OCI-LY3 (cell line): ENCODE measurements around the gene RAPGEF2.

Experiments
- H2AFZ ChIP-seq: fragments of 200-600, 300-600 bp; shearing (Covaris generic); 2 replicates; pipeline ENCODE4 v1.6.0; 2014; ENCODE audit warnings: antibody characterized with exemption, low read depth, low read length
- H3K27ac ChIP-seq: fragments of 200-600, 300-600 bp; sonication (generic); 2 replicates; pipeline ENCODE4 v1.5.1; 2014; ENCODE audit warnings: mild to moderate bottlenecking, low read length, moderate library complexity, mixed read lengths
- H3K27me3 ChIP-seq: fragments of 200-600, 300-600 bp; sonication (generic); 2 replicates; pipeline ENCODE4 v1.6.1; 2014; ENCODE audit warnings: low read depth, low read length, mixed read lengths
- H3K36me3 ChIP-seq: fragments of 200-600, 300-600 bp; sonication (generic); replicated peaks from 2 replicates; pipeline ENCODE3; 2014; ENCODE audit warnings: low read depth, low read length, mixed read lengths
- H3K4me1 ChIP-seq: fragments of 300-600, 200-600 bp; sonication (generic); 2 replicates; pipeline ENCODE4 v1.6.1; 2014; ENCODE audit warnings: low read length, mixed read lengths
- H3K4me2 ChIP-seq: fragments of 200-600, 300-600 bp; sonication (generic); 2 replicates; pipeline ENCODE4 v1.6.1; 2014; ENCODE audit warnings: low read length, mixed read lengths
- H3K4me3 ChIP-seq: fragments of 300-600, 200-600 bp; sonication (generic); 2 replicates; pipeline ENCODE4 v1.5.1; 2014; ENCODE audit warnings: antibody characterized with exemption, mild to moderate bottlenecking, low read length, moderate library complexity
- H3K79me2 ChIP-seq: fragments of 300-600, 200-600 bp; shearing (Covaris generic); 2 replicates; pipeline ENCODE4 v1.6.1; 2014; ENCODE audit warnings: mild to moderate bottlenecking, low read length, mixed read lengths
- H3K9ac ChIP-seq: fragments of 300-600, 200-600 bp; shearing (Covaris generic); 2 replicates; pipeline ENCODE4 v1.6.0; 2014; ENCODE audit warnings: mild to moderate bottlenecking, low read length, moderate library complexity
- H3K9me3 ChIP-seq: fragments of 200-600, 300-600 bp; shearing (Covaris generic); 2 replicates; pipeline ENCODE4 v1.6.1; 2014; ENCODE audit warnings: low read length, mixed read lengths; ENCODE audit not compliant: insufficient read depth
- H4K20me1 ChIP-seq: fragments of 200-600, 300-600 bp; sonication (generic); 2 replicates; pipeline ENCODE4 v1.6.1; 2016; ENCODE audit warnings: low read length, mixed read lengths; ENCODE audit not compliant: insufficient read depth
- CTCF ChIP-seq: fragments of 200-600, 300-600 bp; sonication (generic); IDR thresholded peaks from 2 replicates; pipeline ENCODE4 v1.5.1; 2014; ENCODE audit warnings: antibody characterized with exemption, low read length, low read depth
- EZH2phosphoT487 ChIP-seq: fragments of 200-600 bp; shearing (Covaris generic); IDR thresholded peaks from 2 replicates; pipeline ENCODE4 v1.6.1; 2018; ENCODE audit warnings: antibody characterized with exemption, mixed run types, low read depth

Gene RAPGEF2

GRCh38 chr4:159279084-159279483 is 176.2 kb downstream of the RAPGEF2 start:
- no peak overlapping the region for H2AFZ ChIP-seq
- H3K9ac ChIP-seq, result no peak overlapping the region
- no peak overlapping the region for H3K4me2 ChIP-seq
- H3K4me3 ChIP-seq, result no peak overlapping the region
- H3K27ac ChIP-seq, result no peak overlapping the region
- H4K20me1 ChIP-seq, result no peaks in the 10 kb centered on the region
- H3K27me3 ChIP-seq, result no peaks in the 10 kb centered on the region
- TF ChIP-seq EZH2phosphoT487 (no peak), CTCF (no peak)
- H3K4me1 ChIP-seq, result peaks cover 3% of the 10 kb centered on the region; the same call in 1 of the 2 replicates
- no peaks in the 10 kb centered on the region for H3K9me3 ChIP-seq
- no peaks in the 10 kb centered on the region for H3K79me2 ChIP-seq
- H3K36me3 ChIP-seq, result no peaks in the 10 kb centered on the region

- no peaks in the 10 kb centered on the region for H3K27me3 ChIP-seq
- H3K4me1 ChIP-seq, result peaks cover 3% of the 10 kb centered on the region; the same call in 1 of the 2 replicates
- no peaks in the 10 kb centered on the region for H3K79me2 ChIP-seq
- H3K27ac ChIP-seq, result no peak overlapping the region
- H3K4me2 ChIP-seq, result no peak overlapping the region
- H4K20me1 ChIP-seq, result no peaks in the 10 kb centered on the region
- no peaks in the 10 kb centered on the region for H3K9me3 ChIP-seq
- no peak overlapping the region for H3K4me3 ChIP-seq
- TF ChIP-seq EZH2phosphoT487, result no peak
- no peak for TF ChIP-seq CTCF
- no peak overlapping the region for H2AFZ ChIP-seq
- H3K9ac ChIP-seq, result no peak overlapping the region
- no peaks in the 10 kb centered on the region for H3K36me3 ChIP-seq
Measured at GRCh38 chr4:159280442-159281172, 177.7 kb downstream of the RAPGEF2 start.

GRCh38 chr4:159281771-159282170 is 178.9 kb downstream of the RAPGEF2 start:
- Histone ChIP-seq H3K4me3 (no peak overlapping the region), H3K27ac (no peak overlapping the region)

GRCh38 chr4:159282329-159282728 is 179.4 kb downstream of the RAPGEF2 start:
- Histone ChIP-seq H4K20me1 (no peaks in the 10 kb centered on the region), H3K9ac (no peak overlapping the region), H3K4me2 (no peak overlapping the region), H3K9me3 (no peaks in the 10 kb centered on the region), H3K27ac (no peak overlapping the region), H3K27me3 (no peaks in the 10 kb centered on the region), H3K79me2 (no peaks in the 10 kb centered on the region), H3K4me3 (no peak overlapping the region), H2AFZ (no peak overlapping the region), H3K36me3 (no peaks in the 10 kb centered on the region), H3K4me1 (peaks cover 3% of the 10 kb centered on the region; the same call in 1 of the 2 replicates)
- TF ChIP-seq EZH2phosphoT487 (no peak), CTCF (no peak)

More at GRCh38 chr4:159281771-159282170, 178.9 kb downstream of the RAPGEF2 start:
- no peaks in the 10 kb centered on the region for H3K27me3 ChIP-seq
- H3K9me3 ChIP-seq, result no peaks in the 10 kb centered on the region
- peaks cover 3% of the 10 kb centered on the region; the same call in 1 of the 2 replicates for H3K4me1 ChIP-seq
- no peaks in the 10 kb centered on the region for H3K79me2 ChIP-seq
- H4K20me1 ChIP-seq, result no peaks in the 10 kb centered on the region
- H2AFZ ChIP-seq, result no peak overlapping the region
- no peaks in the 10 kb centered on the region for H3K36me3 ChIP-seq
- H3K4me2 ChIP-seq, result no peak overlapping the region
- TF ChIP-seq CTCF, result no peak
- TF ChIP-seq EZH2phosphoT487, result no peak
- H3K9ac ChIP-seq, result no peak overlapping the region
